NT2/D1 (cell line): Measurements from ENCODE around the gene SLC6A16.

ENCODE experiments used
- SUZ12 ChIP-seq: IDR thresholded peaks from 2 replicates; pipeline ENCODE4 v1.6.1; 2011; ENCODE audit not compliant: insufficient read length, insufficient read depth; ENCODE audit errors: extremely low read depth
- ZNF274 ChIP-seq: IDR thresholded peaks from 2 replicates; pipeline ENCODE4 v1.6.1; 2011; ENCODE audit warnings: mild to moderate bottlenecking, low read depth, low read length

GRCh38 chr19:49366110-49366509 is 41.1 kb upstream of the SLC6A16 start:
- TF ChIP-seq ZNF274: no peak
- no peak for TF ChIP-seq SUZ12
